K562 (cell line): Measurements from ENCODE around the gene ARL6IP4. TPM values are rescaled to one million over a fixed set of nuclear protein-coding genes. Genes with fewer than 3 reads are reported as not detected.

Experiments
- ATAC-seq: fragments of 200-7000 bp; cut with Tn5 transposase; 3 replicates; pipeline ENCODE4 v1.9.1; 2020; ENCODE audit warnings: moderate library complexity
- BruUV-seq: library from RNA; stranded (reverse); fragments of 400-500 nt; replicated peaks from 2 replicates; lab custom pipeline; 2021; lab: Mats Ljungman, UMichigan
- CTCF ChIA-PET: fragments of 300-600 bp; formaldehyde crosslinking; extraction: SDS; loops from one replicate; lab custom pipeline; 2021; ENCODE audit warnings: low intra/inter-chr PET ratio; lab: Yijun Ruan, JAX
- POLR2A ChIA-PET: fragments of 300-600, 350-650 bp; sonication (Branson Sonifier 250); formaldehyde crosslinking; extraction: SDS; loops from one replicate; lab custom pipeline; 2021; ENCODE audit warnings: antibody characterized with exemption, inconsistent platforms; lab: Yijun Ruan, JAX
- DNase-seq, 4 experiments: peaks; one replicate each; pipeline versions ENCODE4 v3.0.0 to v3.0.0-alpha.2; 2011 to 2018; ENCODE audit warnings: low spot score in 3 of 4, mixed read lengths in 3 of 4; ENCODE audit errors: extremely low read depth in 1 of 4
- FAIRE-seq: peaks from 2 replicates; lab custom pipeline; 2011; peaks lifted over from hg19 to GRCh38; lab: Jason Lieb, UNC
- H2AFZ ChIP-seq: 2 replicates; pipeline ENCODE4 v1.6.0; 2011; ENCODE audit warnings: low read depth, low read length, control low read depth, inconsistent platforms
- H3K27ac ChIP-seq: fragments of 200-600 bp; 3 replicates; pipeline ENCODE4 v1.8.0; 2011; ENCODE audit warnings: low read depth, mild to moderate bottlenecking, control low read depth, inconsistent platforms, low read length, moderate library complexity, mixed read lengths; ENCODE audit errors: extremely low read depth
- H3K27me3 ChIP-seq, 2 experiments: fragments of 300-600 bp in 1 of 2; 2 replicates in 1 of 2; 3 replicates in 1 of 2; pipeline versions ENCODE4 v1.6.0 to v1.8.0; 2011; ENCODE audit warnings: inconsistent platforms in 2 of 2, low read length in 2 of 2, mild to moderate bottlenecking in 1 of 2, mixed read lengths in 1 of 2, moderate library complexity in 1 of 2; ENCODE audit not compliant: control insufficient read depth in 2 of 2, insufficient read depth in 2 of 2
- H3K36me3 ChIP-seq: fragments of 300-600 bp; 3 replicates; pipeline ENCODE4 v1.8.0; 2011; ENCODE audit warnings: mild to moderate bottlenecking, low read length, inconsistent platforms; ENCODE audit not compliant: control insufficient read depth, insufficient read depth
- H3K4me1 ChIP-seq, 2 experiments: fragments of 200-600 bp in 1 of 2; replicated peaks in 1 of 2; 2 replicates in 1 of 2; 3 replicates in 1 of 2; pipeline versions ENCODE4 v1.5.1 to v1.8.0; 2011; ENCODE audit warnings: inconsistent platforms in 2 of 2, low read length in 2 of 2, mild to moderate bottlenecking in 1 of 2, mixed read lengths in 1 of 2, moderate library complexity in 1 of 2; ENCODE audit not compliant: control insufficient read depth in 2 of 2, insufficient read depth in 2 of 2
- H3K4me2 ChIP-seq: 2 replicates; pipeline ENCODE4 v1.6.1; 2011; ENCODE audit warnings: low read length, control low read depth, inconsistent platforms, mixed read lengths; ENCODE audit not compliant: insufficient read depth
- H3K4me3 ChIP-seq: fragments of 200-600 bp; sonication (generic), shearing (Covaris generic); 2 replicates; pipeline ENCODE4 v1.5.1; 2016; ENCODE audit warnings: control low read depth, inconsistent platforms
- H3K79me2 ChIP-seq: fragments of 200-600 bp; 3 replicates; pipeline ENCODE4 v1.8.0; 2011; ENCODE audit warnings: low read length, inconsistent platforms; ENCODE audit not compliant: control insufficient read depth, insufficient read depth
- H3K9ac ChIP-seq, 2 experiments: 2 replicates each; pipeline versions ENCODE4 v1.6.0 to v1.6.1; 2011; ENCODE audit warnings: low read depth in 2 of 2, low read length in 2 of 2, control low read depth in 1 of 2, inconsistent platforms in 1 of 2, mild to moderate bottlenecking in 1 of 2, mixed read lengths in 1 of 2; ENCODE audit not compliant: insufficient read depth in 1 of 2
- H3K9me1 ChIP-seq: one replicate; pipeline ENCODE4 v1.6.0; 2011; ENCODE audit warnings: inconsistent platforms, mild to moderate bottlenecking, low read length, moderate library complexity; ENCODE audit not compliant: control insufficient read depth, insufficient read depth
- H3K9me3 ChIP-seq: replicated peaks from 2 replicates; pipeline ENCODE4 v1.5.1; 2011; ENCODE audit warnings: low read depth, low read length, inconsistent platforms; ENCODE audit not compliant: control insufficient read depth, insufficient read depth
- H4K20me1 ChIP-seq: replicated peaks from 2 replicates; pipeline ENCODE4 v1.6.1; 2011; ENCODE audit warnings: low read length, inconsistent platforms, mixed read lengths; ENCODE audit not compliant: control insufficient read depth, insufficient read depth
- CTCF ChIP-seq, 3 experiments: IDR thresholded peaks in 2 of 3; conservative IDR thresholded peaks in 1 of 3; 2 replicates each; pipeline ENCODE4 v1.5.1; 2011 to 2012; ENCODE audit warnings: low read length in 3 of 3, mild to moderate bottlenecking in 3 of 3, control low read depth in 2 of 3, improper control_type of control experiment in 1 of 3, inconsistent platforms in 1 of 3, low read depth in 1 of 3, mixed read lengths in 1 of 3, moderate library complexity in 1 of 3; ENCODE audit not compliant: insufficient read depth in 2 of 3
- DLX4 ChIP-seq: fragments of 250-450 bp; sonication (Bioruptor Pico); IDR thresholded peaks from 2 replicates; pipeline ENCODE4 v1.6.1; 2021; ENCODE audit warnings: mild to moderate bottlenecking
- DNMT1 ChIP-seq: fragments of 450-650 bp; IDR thresholded peaks from 2 replicates; pipeline ENCODE4 v1.6.1; 2016; ENCODE audit warnings: antibody characterized with exemption, mild to moderate bottlenecking
- EGR1 ChIP-seq: fragments of 450-650 bp; conservative IDR thresholded peaks from 2 replicates; pipeline ENCODE4 v1.6.1; 2017; ENCODE audit warnings: mild to moderate bottlenecking
- EP300 ChIP-seq: IDR thresholded peaks from 2 replicates; pipeline ENCODE4 v1.6.1; 2012; ENCODE audit warnings: low read length, improper control_type of control experiment
- FOXK2 ChIP-seq, 2 experiments: fragments of 450-650 bp; IDR thresholded peaks in 1 of 2; conservative IDR thresholded peaks in 1 of 2; 2 replicates each; pipeline ENCODE4 v1.6.1; 2016; ENCODE audit warnings: low read depth in 2 of 2, mild to moderate bottlenecking in 1 of 2
- FOXM1 ChIP-seq, 2 experiments: fragments of 450-650 bp in 1 of 2; sonication (generic) in 1 of 2; formaldehyde crosslinking in 1 of 2; IDR thresholded peaks; 2 replicates each; pipeline versions ENCODE4 v1.6.1 to v1.9.0; 2017 to 2022; ENCODE audit warnings: low read depth in 2 of 2, mild to moderate bottlenecking in 2 of 2, missing genetic modification reagents in 1 of 2, moderate library complexity in 1 of 2
- HES1 ChIP-seq: fragments of 450-650 bp; IDR thresholded peaks from 2 replicates; pipeline ENCODE4 v1.6.1; 2016; ENCODE audit warnings: low read depth, mild to moderate bottlenecking, moderate library complexity
- KAT2B ChIP-seq: IDR thresholded peaks from one replicate; pipeline ENCODE4 v1.6.1; 2012; ENCODE audit warnings: low read depth, mild to moderate bottlenecking, control low read depth, inconsistent platforms, low read length, moderate library complexity
- RFX7 ChIP-seq: fragments of 250-450 bp; sonication (Bioruptor Pico); IDR thresholded peaks from 2 replicates; pipeline ENCODE4 v1.5.1; 2021; ENCODE audit warnings: mild to moderate bottlenecking
- THRB ChIP-seq: fragments of 450-650 bp; formaldehyde crosslinking; conservative IDR thresholded peaks from 2 replicates; pipeline ENCODE4 v1.4.0; 2022; ENCODE audit warnings: mild to moderate bottlenecking, missing genetic modification characterization
- ZBED1 ChIP-seq: IDR thresholded peaks from 2 replicates; pipeline ENCODE4 v1.6.1; 2014
- ZBTB7A ChIP-seq: IDR thresholded peaks from 2 replicates; pipeline ENCODE4 v1.6.1; 2011; ENCODE audit warnings: low read depth, mild to moderate bottlenecking, low read length, moderate library complexity, borderline replicate concordance; ENCODE audit not compliant: control insufficient read depth
- WGBS: fragments of 100-300 bp; shearing (Covaris generic); methylation state at CpG from one replicate; pipeline ENCODE4 v1.1.6; 2016; ENCODE audit warnings: low coverage, mixed read lengths; ENCODE audit not compliant: insufficient coverage; ENCODE audit errors: missing lambda C conversion rate; 5-methylcytosine and 5-hydroxymethylcytosine counted together
- in situ Hi-C: fragments of 300-500 bp; cut with MboI; formaldehyde crosslinking; loops from 4 replicates; pipeline ENCODE4 v1.15.0; 2018; ENCODE audit warnings: inconsistent platforms, mixed read lengths
- intact Hi-C: fragments of 100-400 bp; cut with micrococcal nuclease; formaldehyde crosslinking; loops from 2 replicates; pipeline ENCODE4 v1.14.2; 2022
- polyA plus RNA-seq, 8 experiments: library from polyadenylated mRNA; depleted of rRNA in 4 of 8; stranded (reverse) in 5 of 8; unstranded in 3 of 8; fragments of >200 nt; fragmentation: Nextera tagmentation in 2 of 8; fragmentation: Illumina TruSeq in 1 of 8; extraction: Ambion mirVana in 2 of 8; extraction: Trizol in 1 of 8; gene quantifications; 2 replicates each; pipeline versions ENCODE4 v1.2.1 to v1.2.3, GENCODE V29; 2011 to 2014; ENCODE audit warnings: inconsistent platforms in 1 of 8, missing spikeins in 1 of 8
- total RNA-seq, 7 experiments: library from RNA; depleted of rRNA in 6 of 7; stranded (reverse); fragments of >200 nt in 6 of 7; fragmentation: Illumina TruSeq in 2 of 7; extraction: Trizol in 2 of 7; gene quantifications; 2 replicates each; pipeline versions ENCODE4 v1.2.1 to v1.2.3, GENCODE V29; 2011 to 2021; ENCODE audit warnings: low replicate concordance in 1 of 7

Gene ARL6IP4
- total and polyA plus RNA-seq, 9 of the 15 experiments (the other 6 are each of a cell fraction or from before 2014, with no cell fraction given), result 2.4 to 255 (median 151) TPM

- H3K79me2 ChIP-seq, result no peaks in the 10 kb centered on the region
- H3K27me3 ChIP-seq, result no peaks in the 10 kb centered on the region
- peak overlapping the region in 1 of 2 experiments; percentile 58; a peak in 2 of 4 replicates for H3K9ac ChIP-seq
- H3K9me1 ChIP-seq, result no peaks in the 10 kb centered on the region
- H3K4me3 ChIP-seq, result no peak overlapping the region
- no peaks in the 10 kb centered on the region for H3K9me3 ChIP-seq
- WGBS, result 79% methylated on average over 8 of the region's 10 CpGs
- BruUV-seq, result no TSS peak
- no peak for DNase-seq
- H3K27ac ChIP-seq, result no peak overlapping the region
- H3K4me2 ChIP-seq, result no peak overlapping the region
- intact Hi-C loops (loop anchor here (10.0 kb wide), 1 partner anchor 155 kb away; no protein-coding TSS in a partner anchor), in situ Hi-C loops (no loop called here)
- 0 out of 3 replicates have a peak, but pooled peaks cover 5% of the 10 kb centered on the region for H3K36me3 ChIP-seq
- TF ChIP-seq FOXK2 (conservative IDR thresholded peaks at IDR 0.05 in 1 of 2, IDR thresholded peaks at IDR 0.05 in 1 of 2; ENCODE audit: low read depth in 2 of 2) (no peak), THRB (CRISPR knock-in tag) (no peak), RFX7 (CRISPR knock-in tag) (no peak), DLX4 (CRISPR knock-in tag) (no peak), ZBED1 (no peak), CTCF (IDR thresholded peaks at IDR 0.05 in 2 of 3, conservative IDR thresholded peaks at IDR 0.05 in 1 of 3; ENCODE audit: insufficient read depth in 2 of 3, low read depth in 1 of 3, low read length in 3 of 3) (no peak), ZBTB7A (no peak), DNMT1 (no peak), EGR1 (no peak), KAT2B (no peak), EP300 (no peak), FOXM1 (IDR thresholded peaks at IDR 0.05; ENCODE audit: low read depth) (no peak), FOXM1 (CRISPR knock-in tag; IDR thresholded peaks at IDR 0.05; ENCODE audit: low read depth) (no peak), HES1 (no peak)
- H4K20me1 ChIP-seq, result no peaks in the 10 kb centered on the region
- no peak for FAIRE-seq
- H2AFZ ChIP-seq, result no peak overlapping the region
- no peak for ATAC-seq
- H3K4me1 ChIP-seq, result peaks cover 7 to 74% of the 10 kb centered on the region in 2 experiments
- POLR2A ChIA-PET, result interaction anchor here (1.3 kb wide), 1 partner anchor 11 kb away, joined by 5 read pairs; no protein-coding TSS in a partner anchor
- CTCF ChIA-PET, result no interaction called here
Observed at GRCh38 chr12:122989225-122989839, 8.9 kb downstream of the ARL6IP4 start.
